HepG2 (cell line): Measurements from ENCODE around the gene OGT. TPM values are rescaled to one million over a fixed set of nuclear protein-coding genes. Genes with fewer than 3 reads are reported as not detected.

Experiments
- ATAC-seq: fragments of 200-7000 bp; cut with Tn5 transposase; 3 replicates; pipeline ENCODE4 v1.9.1; 2020; ENCODE audit warnings: mild to moderate bottlenecking, moderate library complexity
- BruUV-seq: library from RNA; stranded (reverse); fragments of 400-500 nt; replicated peaks from 2 replicates; lab custom pipeline; 2021; lab: Mats Ljungman, UMichigan
- CTCF ChIA-PET: fragments of 300-600 bp; formaldehyde crosslinking; extraction: SDS; loops from one replicate; lab custom pipeline; 2021; ENCODE audit warnings: low total read pairs, inconsistent platforms, low intra/inter-chr PET ratio; lab: Yijun Ruan, JAX
- POLR2A ChIA-PET: fragments of 350-600 bp; sonication (Branson Sonifier 250); formaldehyde crosslinking; loops from one replicate; lab custom pipeline; 2020; ENCODE audit warnings: antibody characterized with exemption, inconsistent platforms; lab: Yijun Ruan, JAX
- DNase-seq: peaks from one replicate; pipeline ENCODE4 v3.0.0-alpha.2; 2015; ENCODE audit warnings: low spot score
- FAIRE-seq: peaks from 3 replicates; lab custom pipeline; 2011; peaks lifted over from hg19 to GRCh38; lab: Jason Lieb, UNC
- H2AFZ ChIP-seq: one replicate; pipeline ENCODE4 v1.6.1; 2011; ENCODE audit warnings: low read length, inconsistent platforms
- H3K27ac ChIP-seq: fragments of 300-600 bp; 3 replicates; pipeline ENCODE4 v1.8.0; 2011; ENCODE audit warnings: mixed run types, mild to moderate bottlenecking, mixed read lengths, low read length, inconsistent platforms; ENCODE audit not compliant: insufficient read depth; ENCODE audit errors: extremely low read length
- H3K27me3 ChIP-seq, 2 experiments: fragments of 200-600 bp in 1 of 2; 2 replicates in 1 of 2; 3 replicates in 1 of 2; pipeline versions ENCODE4 v1.6.0 to v1.8.0; 2011; ENCODE audit warnings: low read length in 2 of 2, mild to moderate bottlenecking in 2 of 2, moderate library complexity in 2 of 2, inconsistent platforms in 1 of 2; ENCODE audit not compliant: insufficient read depth in 2 of 2, control insufficient read depth in 1 of 2
- H3K36me3 ChIP-seq, 2 experiments: fragments of 200-600 bp in 1 of 2; replicated peaks in 1 of 2; 2 replicates in 1 of 2; 3 replicates in 1 of 2; pipeline versions ENCODE4 v1.5.1 to v1.8.0; 2011; ENCODE audit warnings: low read length in 2 of 2, inconsistent platforms in 1 of 2; ENCODE audit not compliant: insufficient read depth in 2 of 2, control insufficient read depth in 1 of 2
- H3K4me1 ChIP-seq: 2 replicates; pipeline ENCODE4 v1.5.1; 2012; ENCODE audit warnings: low read length, inconsistent platforms; ENCODE audit not compliant: insufficient read depth
- H3K4me2 ChIP-seq: 2 replicates; pipeline ENCODE4 v1.6.0; 2011; ENCODE audit warnings: low read depth, low read length, inconsistent platforms
- H3K4me3 ChIP-seq, 3 experiments: fragments of 200-600 bp in 1 of 3; sonication (generic), shearing (Covaris generic) in 1 of 3; replicated peaks in 1 of 3; 2 replicates each; pipeline ENCODE4 v1.5.1; 2011 to 2016; ENCODE audit warnings: low read length in 3 of 3, inconsistent platforms in 2 of 3, low read depth in 2 of 3, mild to moderate bottlenecking in 2 of 3, control low read depth in 1 of 3, mixed read lengths in 1 of 3; ENCODE audit not compliant: insufficient read depth in 1 of 3
- H3K79me2 ChIP-seq: one replicate; pipeline ENCODE4 v1.6.1; 2011; ENCODE audit warnings: low read length, inconsistent platforms; ENCODE audit not compliant: insufficient read depth
- H3K9ac ChIP-seq: 2 replicates; pipeline ENCODE4 v1.6.0; 2011; ENCODE audit warnings: mild to moderate bottlenecking, low read depth, low read length, inconsistent platforms; ENCODE audit not compliant: insufficient read depth
- H3K9me3 ChIP-seq: 2 replicates; pipeline ENCODE4 v1.5.1; 2012; ENCODE audit warnings: mild to moderate bottlenecking, low read length
- H4K20me1 ChIP-seq: 2 replicates; pipeline ENCODE4 v1.6.0; 2011; ENCODE audit warnings: inconsistent platforms, mild to moderate bottlenecking, low read length, moderate library complexity; ENCODE audit not compliant: insufficient read depth
- ERF ChIP-seq: IDR thresholded peaks from 2 replicates; pipeline ENCODE4 v1.6.1; 2018; ENCODE audit warnings: missing biosample characterization, missing genetic modification reagents
- FOXK1 ChIP-seq: sonication (generic); formaldehyde crosslinking; IDR thresholded peaks from 2 replicates; pipeline ENCODE4 v1.4.0; 2020; ENCODE audit warnings: low read depth, missing genetic modification reagents, borderline replicate concordance
- ZBTB7B ChIP-seq: sonication (generic); formaldehyde crosslinking; IDR thresholded peaks from 2 replicates; pipeline ENCODE4 v1.4.0; 2020; ENCODE audit warnings: missing genetic modification reagents
- ZNF562 ChIP-seq: sonication (generic); formaldehyde crosslinking; IDR thresholded peaks from 2 replicates; pipeline ENCODE4 v1.8.0; 2022; ENCODE audit warnings: missing genetic modification reagents, borderline replicate concordance
- ZNF747 ChIP-seq: sonication (generic); formaldehyde crosslinking; IDR thresholded peaks from 2 replicates; pipeline ENCODE4 v1.8.1; 2023; ENCODE audit warnings: missing genetic modification reagents, mild to moderate bottlenecking, borderline replicate concordance
- ZNF879 ChIP-seq: sonication (generic); formaldehyde crosslinking; IDR thresholded peaks from 2 replicates; pipeline ENCODE4 v1.8.1; 2023; ENCODE audit warnings: missing genetic modification reagents
- WGBS: methylation state at CpG from one replicate; pipeline ENCODE4 v1.1.6; 2017; ENCODE audit warnings: low lambda C conversion rate; 5-methylcytosine and 5-hydroxymethylcytosine counted together
- in situ Hi-C: cut with HindIII; loops from 2 replicates; pipeline ENCODE4 v1.10.0; 2017; ENCODE audit warnings: low pct_unique_long_range_greater_than_20kb; ENCODE audit not compliant: extremely low pct_ligation_motif_present
- intact Hi-C: fragments of 100-400 bp; cut with micrococcal nuclease; formaldehyde crosslinking; loops from one replicate; pipeline ENCODE4 v1.10.0; 2022; ENCODE audit not compliant: unreplicated experiment
- polyA plus RNA-seq, 8 experiments: library from polyadenylated mRNA; depleted of rRNA in 3 of 8; stranded (reverse) in 7 of 8; unstranded in 1 of 8; fragments of >200 nt; fragmentation: Illumina TruSeq in 4 of 8; extraction: Trizol in 4 of 8; gene quantifications; 2 replicates each; pipeline versions ENCODE4 v1.2.1 to v1.2.3, GENCODE V29; 2011 to 2016; ENCODE audit warnings: low read depth in 4 of 8, missing spikeins in 1 of 8, mixed read lengths in 1 of 8; ENCODE audit not compliant: insufficient read depth in 1 of 8
- total RNA-seq, 5 experiments: library from RNA; depleted of rRNA; stranded (reverse); fragments of >200 nt; fragmentation: Illumina TruSeq; extraction: Trizol; gene quantifications; 2 replicates each; pipeline ENCODE4 v1.2.3, GENCODE V29; 2016; ENCODE audit warnings: low read depth in 1 of 5
- TF ChIP-seq, protein P1 (sequence below): sonication (generic); formaldehyde crosslinking; IDR thresholded peaks from 2 replicates; pipeline ENCODE4 v1.5.0; 2020; ENCODE audit warnings: mild to moderate bottlenecking, missing genetic modification reagents, borderline replicate concordance
- TF ChIP-seq, protein P2 (sequence below): sonication (generic); formaldehyde crosslinking; IDR thresholded peaks from 2 replicates; pipeline ENCODE4 v1.4.0; 2020; ENCODE audit warnings: mild to moderate bottlenecking, missing genetic modification reagents, borderline replicate concordance
- TF ChIP-seq, protein P3 (sequence below): sonication (generic); formaldehyde crosslinking; IDR thresholded peaks from 2 replicates; pipeline ENCODE4 v1.9.0; 2022; ENCODE audit warnings: low read depth, missing genetic modification reagents

OGT gene
- total and polyA plus RNA-seq, 2 of the 13 experiments (the other 11 are each of a cell fraction or from before 2014, with no cell fraction given), result 71.7 to 463 TPM

DNA sequence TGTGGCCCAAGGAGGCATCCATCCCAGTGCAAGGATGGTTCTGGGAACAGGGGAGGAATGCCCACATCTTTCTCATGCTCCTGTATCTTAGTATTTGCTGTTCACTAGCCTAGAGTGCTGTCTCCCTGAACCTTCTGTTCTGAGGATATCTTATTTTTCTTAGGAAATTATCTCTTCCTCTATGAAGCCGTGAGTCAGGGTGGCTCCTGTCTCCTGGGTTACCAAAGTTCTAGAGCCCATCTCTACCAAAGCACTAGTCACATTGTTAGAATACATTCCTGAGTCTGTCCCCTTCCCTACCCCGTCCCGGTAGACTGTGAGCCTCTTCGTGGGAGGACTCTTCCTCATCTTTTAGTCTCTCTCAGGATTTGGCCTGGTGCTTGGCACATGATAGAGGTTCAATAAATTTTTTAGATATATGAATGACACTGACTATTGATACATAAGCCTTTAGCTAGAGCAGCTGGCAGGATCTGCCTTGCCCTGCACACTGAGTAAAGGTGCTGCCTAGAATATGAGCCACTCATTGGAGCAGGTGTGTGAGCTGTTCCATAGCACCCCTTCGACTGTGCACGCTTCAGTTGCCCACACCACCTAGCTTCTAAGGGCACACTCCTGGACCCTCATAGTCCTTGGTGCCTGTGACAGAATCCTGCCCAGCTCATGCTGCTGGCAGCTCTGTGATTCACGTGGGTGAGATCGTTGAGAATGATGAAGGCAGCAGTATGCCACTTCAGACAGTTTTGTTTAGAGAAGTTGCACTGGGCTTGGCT, 72.1 kb downstream of the OGT start:
- intact Hi-C loops, result no loop called here
- TF ChIP-seq, protein P1, sequence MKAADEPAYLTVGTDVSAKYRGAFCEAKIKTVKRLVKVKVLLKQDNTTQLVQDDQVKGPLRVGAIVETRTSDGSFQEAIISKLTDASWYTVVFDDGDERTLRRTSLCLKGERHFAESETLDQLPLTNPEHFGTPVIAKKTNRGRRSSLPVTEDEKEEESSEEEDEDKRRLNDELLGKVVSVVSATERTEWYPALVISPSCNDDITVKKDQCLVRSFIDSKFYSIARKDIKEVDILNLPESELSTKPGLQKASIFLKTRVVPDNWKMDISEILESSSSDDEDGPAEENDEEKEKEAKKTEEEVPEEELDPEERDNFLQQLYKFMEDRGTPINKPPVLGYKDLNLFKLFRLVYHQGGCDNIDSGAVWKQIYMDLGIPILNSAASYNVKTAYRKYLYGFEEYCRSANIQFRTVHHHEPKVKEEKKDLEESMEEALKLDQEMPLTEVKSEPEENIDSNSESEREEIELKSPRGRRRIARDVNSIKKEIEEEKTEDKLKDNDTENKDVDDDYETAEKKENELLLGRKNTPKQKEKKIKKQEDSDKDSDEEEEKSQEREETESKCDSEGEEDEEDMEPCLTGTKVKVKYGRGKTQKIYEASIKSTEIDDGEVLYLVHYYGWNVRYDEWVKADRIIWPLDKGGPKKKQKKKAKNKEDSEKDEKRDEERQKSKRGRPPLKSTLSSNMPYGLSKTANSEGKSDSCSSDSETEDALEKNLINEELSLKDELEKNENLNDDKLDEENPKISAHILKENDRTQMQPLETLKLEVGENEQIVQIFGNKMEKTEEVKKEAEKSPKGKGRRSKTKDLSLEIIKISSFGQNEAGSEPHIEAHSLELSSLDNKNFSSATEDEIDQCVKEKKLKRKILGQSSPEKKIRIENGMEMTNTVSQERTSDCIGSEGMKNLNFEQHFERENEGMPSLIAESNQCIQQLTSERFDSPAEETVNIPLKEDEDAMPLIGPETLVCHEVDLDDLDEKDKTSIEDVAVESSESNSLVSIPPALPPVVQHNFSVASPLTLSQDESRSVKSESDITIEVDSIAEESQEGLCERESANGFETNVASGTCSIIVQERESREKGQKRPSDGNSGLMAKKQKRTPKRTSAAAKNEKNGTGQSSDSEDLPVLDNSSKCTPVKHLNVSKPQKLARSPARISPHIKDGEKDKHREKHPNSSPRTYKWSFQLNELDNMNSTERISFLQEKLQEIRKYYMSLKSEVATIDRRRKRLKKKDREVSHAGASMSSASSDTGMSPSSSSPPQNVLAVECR (CRISPR knock-in tag), result no peak
- TF ChIP-seq FOXK1 (CRISPR knock-in tag) (no peak), ERF (CRISPR knock-in tag) (no peak), ZNF879 (CRISPR knock-in tag) (no peak), ZBTB7B (CRISPR knock-in tag) (no peak), ZNF747 (no peak), ZNF562 (CRISPR knock-in tag) (no peak)
- TF ChIP-seq, protein P2, sequence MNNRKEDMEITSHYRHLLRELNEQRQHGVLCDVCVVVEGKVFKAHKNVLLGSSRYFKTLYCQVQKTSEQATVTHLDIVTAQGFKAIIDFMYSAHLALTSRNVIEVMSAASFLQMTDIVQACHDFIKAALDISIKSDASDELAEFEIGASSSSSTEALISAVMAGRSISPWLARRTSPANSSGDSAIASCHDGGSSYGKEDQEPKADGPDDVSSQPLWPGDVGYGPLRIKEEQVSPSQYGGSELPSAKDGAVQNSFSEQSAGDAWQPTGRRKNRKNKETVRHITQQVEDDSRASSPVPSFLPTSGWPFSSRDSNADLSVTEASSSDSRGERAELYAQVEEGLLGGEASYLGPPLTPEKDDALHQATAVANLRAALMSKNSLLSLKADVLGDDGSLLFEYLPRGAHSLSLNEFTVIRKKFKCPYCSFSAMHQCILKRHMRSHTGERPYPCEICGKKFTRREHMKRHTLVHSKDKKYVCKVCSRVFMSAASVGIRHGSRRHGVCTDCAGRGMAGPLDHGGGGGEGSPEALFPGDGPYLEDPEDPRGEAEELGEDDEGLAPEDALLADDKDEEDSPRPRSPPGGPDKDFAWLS, result no peak
- TF ChIP-seq, protein P3, sequence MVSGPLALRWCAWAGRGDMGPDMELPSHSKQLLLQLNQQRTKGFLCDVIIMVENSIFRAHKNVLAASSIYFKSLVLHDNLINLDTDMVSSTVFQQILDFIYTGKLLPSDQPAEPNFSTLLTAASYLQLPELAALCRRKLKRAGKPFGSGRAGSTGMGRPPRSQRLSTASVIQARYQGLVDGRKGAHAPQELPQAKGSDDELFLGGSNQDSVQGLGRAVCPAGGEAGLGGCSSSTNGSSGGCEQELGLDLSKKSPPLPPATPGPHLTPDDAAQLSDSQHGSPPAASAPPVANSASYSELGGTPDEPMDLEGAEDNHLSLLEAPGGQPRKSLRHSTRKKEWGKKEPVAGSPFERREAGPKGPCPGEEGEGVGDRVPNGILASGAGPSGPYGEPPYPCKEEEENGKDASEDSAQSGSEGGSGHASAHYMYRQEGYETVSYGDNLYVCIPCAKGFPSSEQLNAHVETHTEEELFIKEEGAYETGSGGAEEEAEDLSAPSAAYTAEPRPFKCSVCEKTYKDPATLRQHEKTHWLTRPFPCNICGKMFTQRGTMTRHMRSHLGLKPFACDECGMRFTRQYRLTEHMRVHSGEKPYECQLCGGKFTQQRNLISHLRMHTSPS (CRISPR knock-in tag), result no peak
- POLR2A ChIA-PET, result no interaction called here

More for the DNA sequence above, 72.1 kb downstream of the OGT start:
- H3K27me3 ChIP-seq, result no peaks in the 10 kb centered on the region
- no peak overlapping the region for H2AFZ ChIP-seq
- WGBS, result 89% methylated on average over 6 of the region's 8 CpGs
- FAIRE-seq (no peak), DNase-seq (no peak), ATAC-seq (no peak)
- H3K9ac ChIP-seq, result no peak overlapping the region
- H3K27ac ChIP-seq, result no peak overlapping the region
- no peak overlapping the region for H3K4me2 ChIP-seq
- no peaks in the 10 kb centered on the region for H3K36me3 ChIP-seq
- no peaks in the 10 kb centered on the region for H4K20me1 ChIP-seq
- BruUV-seq, result no TSS peak
- CTCF ChIA-PET, result no interaction called here
- H3K9me3 ChIP-seq, result no peaks in the 10 kb centered on the region
- in situ Hi-C loops, result no loop called here
- H3K4me1 ChIP-seq, result no peaks in the 10 kb centered on the region
- no peak overlapping the region for H3K4me3 ChIP-seq
- H3K79me2 ChIP-seq, result no peaks in the 10 kb centered on the region
